Measurements from ENCODE around the gene ERBB4. TPM values are rescaled to one million over a fixed set of nuclear protein-coding genes. Genes with fewer than 3 reads are reported as not detected.

The ERBB4 gene
- total RNA-seq, 2 experiments from 2014 or later = not detected

- no peak overlapping the region for H3K27ac ChIP-seq (ENCODE audit: low read depth, low read length, poor library complexity, severe bottlenecking)
- intact Hi-C loops (cut with micrococcal nuclease; ENCODE audit: unreplicated experiment) = no loop called here
- H3K36me3 ChIP-seq (ENCODE audit: insufficient read depth, low read length) = no peaks in the 10 kb centered on the region
- H3K9me2 ChIP-seq (ENCODE audit: insufficient read depth, low read length) = no peaks in the 10 kb centered on the region
- CTCF ChIA-PET (ENCODE audit: unreplicated experiment) = no interaction called here
- H3K4me2 ChIP-seq (ENCODE audit: low read length) = no peak overlapping the region
- H4K20me1 ChIP-seq (ENCODE audit: insufficient read depth, low read length) = no peaks in the 10 kb centered on the region
- no peak overlapping the region for H2AFZ ChIP-seq (ENCODE audit: low read length)
- POLR2A ChIA-PET = no interaction called here
- H3K4me1 ChIP-seq (ENCODE audit: insufficient read depth, low read length, poor library complexity, severe bottlenecking) = peaks cover 8% of the 10 kb centered on the region
- TF ChIP-seq CTCF (conservative IDR thresholded peaks at IDR 0.05; ENCODE audit: low read length) = no peak
- TF ChIP-seq EZH2phosphoT487 (IDR thresholded peaks at IDR 0.05; ENCODE audit: borderline replicate concordance, low read depth, low read length) = no peak
- H3K9me3 ChIP-seq (ENCODE audit: low read length) = no peaks in the 10 kb centered on the region
- no peak overlapping the region for H3K4me3 ChIP-seq (ENCODE audit: low read depth, low read length, poor library complexity, severe bottlenecking)
- BruUV-seq (replicated peaks) = no TSS peak
- H3K79me2 ChIP-seq (ENCODE audit: insufficient read depth, low read depth, low read length) = no peaks in the 10 kb centered on the region
- no peak for DNase-seq (ENCODE audit: low spot score)
Observed at GRCh38 chr2:211435331-211435730, 1103.3 kb downstream of the ERBB4 start.

DNA sequence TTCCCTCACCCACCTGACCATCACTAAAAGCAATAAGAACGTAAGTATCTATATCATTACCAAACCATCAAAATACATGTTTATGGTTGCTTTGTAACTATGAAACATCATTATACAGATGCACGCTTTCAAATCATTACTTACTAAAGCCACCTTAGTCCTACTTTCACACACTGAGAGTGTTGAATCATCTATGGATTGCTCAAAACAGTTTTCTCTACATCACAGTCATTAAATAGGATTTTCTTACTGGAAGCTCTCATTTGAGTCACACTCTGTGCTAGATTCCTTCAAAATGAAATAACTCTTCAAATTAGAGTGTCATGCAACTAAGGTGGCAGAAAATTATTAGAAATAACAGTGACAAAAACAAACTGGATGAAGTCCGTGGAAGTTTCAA, 1103.8 kb downstream of the ERBB4 start:
- Histone ChIP-seq H3K27ac (ENCODE audit: low read depth, low read length, poor library complexity, severe bottlenecking) (no peak overlapping the region), H3K4me3 (ENCODE audit: low read depth, low read length, poor library complexity, severe bottlenecking) (no peak overlapping the region), H3K9me3 (ENCODE audit: low read length) (no peaks in the 10 kb centered on the region), H3K4me2 (ENCODE audit: low read length) (no peak overlapping the region), H4K20me1 (ENCODE audit: insufficient read depth, low read length) (no peaks in the 10 kb centered on the region), H3K9me2 (ENCODE audit: insufficient read depth, low read length) (no peaks in the 10 kb centered on the region), H3K36me3 (ENCODE audit: insufficient read depth, low read length) (no peaks in the 10 kb centered on the region), H2AFZ (ENCODE audit: low read length) (peak overlapping the region; percentile 26; the same call in 1 of the 2 replicates), H3K4me1 (ENCODE audit: insufficient read depth, low read length, poor library complexity, severe bottlenecking) (peaks cover 8% of the 10 kb centered on the region), H3K79me2 (ENCODE audit: insufficient read depth, low read depth, low read length) (no peaks in the 10 kb centered on the region)
- intact Hi-C loops (cut with micrococcal nuclease; ENCODE audit: unreplicated experiment) = no loop called here
- ChIA-PET CTCF (ENCODE audit: unreplicated experiment) (no interaction called here), POLR2A (interaction anchor here (0.5 kb wide), 1 partner anchor 19 kb away, joined by 3 read pairs; no protein-coding TSS in a partner anchor)
- TF ChIP-seq CTCF (conservative IDR thresholded peaks at IDR 0.05; ENCODE audit: low read length) = no peak
- no peak for TF ChIP-seq EZH2phosphoT487 (IDR thresholded peaks at IDR 0.05; ENCODE audit: borderline replicate concordance, low read depth, low read length)
- no peak for DNase-seq (ENCODE audit: low spot score)
- BruUV-seq (replicated peaks) = no TSS peak

DNA sequence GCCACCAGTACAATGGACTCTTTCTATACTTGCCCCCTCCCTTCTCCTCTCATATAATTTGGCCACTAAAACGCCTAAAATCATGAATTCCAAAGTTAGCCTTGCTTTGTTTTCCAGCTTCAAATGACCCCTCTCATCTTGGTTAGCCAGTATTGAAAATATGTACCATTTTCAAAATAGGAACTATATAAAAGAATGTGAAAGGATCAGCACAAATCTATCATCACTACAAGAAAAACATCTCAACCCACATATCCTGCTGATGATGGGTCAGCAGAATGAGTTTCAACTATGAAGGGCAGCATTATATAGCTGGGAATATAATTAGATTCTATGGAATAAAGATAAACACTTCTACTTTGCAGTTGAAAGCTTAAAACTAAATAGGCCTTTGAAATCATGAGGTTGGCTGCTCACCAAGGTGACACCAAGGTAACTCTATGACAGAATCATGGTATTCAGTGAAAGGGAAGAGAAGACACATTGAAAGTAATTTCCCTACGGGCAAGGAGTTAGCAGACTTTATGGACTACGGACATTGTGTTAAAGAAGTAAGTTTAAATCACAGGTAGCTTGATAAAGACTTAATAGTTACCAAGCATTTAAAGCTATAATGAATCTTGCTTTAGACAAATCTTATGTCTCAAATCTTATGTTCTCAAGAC, 1109.2 kb downstream of the ERBB4 start:
- Histone ChIP-seq H3K27ac (ENCODE audit: low read depth, low read length, poor library complexity, severe bottlenecking) (no peak overlapping the region), H4K20me1 (ENCODE audit: insufficient read depth, low read length) (no peaks in the 10 kb centered on the region), H3K36me3 (ENCODE audit: insufficient read depth, low read length) (no peaks in the 10 kb centered on the region), H3K79me2 (ENCODE audit: insufficient read depth, low read depth, low read length) (no peaks in the 10 kb centered on the region), H2AFZ (ENCODE audit: low read length) (no peak overlapping the region), H3K9me3 (ENCODE audit: low read length) (no peaks in the 10 kb centered on the region), H3K4me1 (ENCODE audit: insufficient read depth, low read length, poor library complexity, severe bottlenecking) (peaks cover 13% of the 10 kb centered on the region), H3K4me3 (ENCODE audit: low read depth, low read length, poor library complexity, severe bottlenecking) (no peak overlapping the region), H3K4me2 (ENCODE audit: low read length) (no peak overlapping the region), H3K9me2 (ENCODE audit: insufficient read depth, low read length) (no peaks in the 10 kb centered on the region)
- DNase-seq (ENCODE audit: low spot score) = no peak
- intact Hi-C loops (cut with micrococcal nuclease; ENCODE audit: unreplicated experiment) = no loop called here
- BruUV-seq (replicated peaks) = no TSS peak
- ChIA-PET POLR2A (interaction anchor here (0.9 to 2.4 kb wide), 4 partner anchors 8 to 65 kb away, joined by 3 to 9 read pairs (median 4); no protein-coding TSS in a partner anchor), CTCF (ENCODE audit: unreplicated experiment) (no interaction called here)
- TF ChIP-seq CTCF (conservative IDR thresholded peaks at IDR 0.05; ENCODE audit: low read length) (no peak), EZH2phosphoT487 (IDR thresholded peaks at IDR 0.05; ENCODE audit: borderline replicate concordance, low read depth, low read length) (no peak)
